ENCODE measurements around the gene ZDHHC16. TPM values are rescaled to one million over a fixed set of nuclear protein-coding genes. Genes with fewer than 3 reads are reported as not detected.

ZDHHC16 gene
- total and polyA plus RNA-seq, 2 donors (not counting 1 experiment from before 2014, with no cell fraction given): 24.1 to 41.5 TPM

DNA sequence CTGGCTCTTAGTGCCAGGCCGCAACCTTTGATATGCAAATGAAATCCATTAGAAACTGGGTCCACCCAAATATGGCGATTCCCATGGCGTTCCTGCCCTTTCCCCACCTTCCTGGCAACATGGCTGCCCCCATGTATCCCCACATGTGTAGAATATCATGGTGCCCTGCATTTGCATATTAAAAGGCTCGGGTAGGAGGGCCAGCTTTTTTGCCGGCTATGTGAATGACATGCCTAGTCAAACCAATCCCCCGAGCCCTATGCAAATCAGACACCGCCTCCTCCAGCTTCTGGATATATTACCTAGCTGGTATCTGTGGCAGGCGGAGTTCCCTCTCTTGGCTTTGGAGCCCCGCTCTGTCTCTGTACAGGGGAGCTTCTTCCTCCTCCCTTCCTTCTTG is 34.0 kb downstream of the ZDHHC16 start:
- DNase-seq (no peak), ATAC-seq (ENCODE audit: low read depth) (no peak)
- intact Hi-C loops (cut with micrococcal nuclease): no loop called here
- H3K4me1 Mint-ChIP-seq: no peaks in the 10 kb centered on the region
- peaks cover 2% of the 10 kb centered on the region for H3K9me3 Mint-ChIP-seq (ENCODE audit: insufficient read depth)
- no peak overlapping the region for H2AFZ ChIP-seq (ENCODE audit: insufficient read depth, low read depth, low read length, poor library complexity, severe bottlenecking)
- H3K9ac ChIP-seq (ENCODE audit: low read length): no peak overlapping the region
- H3K9me3 ChIP-seq (ENCODE audit: control extremely low read depth in 1 of 3, control insufficient read depth in 2 of 3, insufficient read depth in 1 of 3, low read length in 2 of 3): no peaks in the 10 kb centered on the region
- H3K27ac ChIP-seq (ENCODE audit: low read length in 2 of 2): no peak overlapping the region
- H3K4me3 ChIP-seq (ENCODE audit: control extremely low read depth in 1 of 5, extremely low read depth in 1 of 5, insufficient read depth in 1 of 5, low read depth in 2 of 5, low read length in 4 of 5): no peak overlapping the region
- ChIA-PET POLR2A (no interaction called here), CTCF (no interaction called here)
- no peak overlapping the region for H3K27ac Mint-ChIP-seq
- H3K27me3 Mint-ChIP-seq: no peaks in the 10 kb centered on the region
- WGBS (ENCODE audit: insufficient coverage): 85% methylated on average over 9 of the region's 9 CpGs
- no peak overlapping the region for H3K4me2 ChIP-seq (replicated peaks; ENCODE audit: low read depth, low read length, poor library complexity, severe bottlenecking)
- peaks cover 16% of the 10 kb centered on the region for H4K20me1 ChIP-seq (ENCODE audit: control insufficient read depth, insufficient read depth, low read length, poor library complexity, severe bottlenecking)
- no peak overlapping the region for H3K4me3 Mint-ChIP-seq
- TF ChIP-seq EZH2 (IDR thresholded peaks at IDR 0.05; ENCODE audit: borderline replicate concordance, insufficient read depth, low read depth, low read length, poor library complexity, severe bottlenecking): no peak
- TF ChIP-seq, protein P1, sequence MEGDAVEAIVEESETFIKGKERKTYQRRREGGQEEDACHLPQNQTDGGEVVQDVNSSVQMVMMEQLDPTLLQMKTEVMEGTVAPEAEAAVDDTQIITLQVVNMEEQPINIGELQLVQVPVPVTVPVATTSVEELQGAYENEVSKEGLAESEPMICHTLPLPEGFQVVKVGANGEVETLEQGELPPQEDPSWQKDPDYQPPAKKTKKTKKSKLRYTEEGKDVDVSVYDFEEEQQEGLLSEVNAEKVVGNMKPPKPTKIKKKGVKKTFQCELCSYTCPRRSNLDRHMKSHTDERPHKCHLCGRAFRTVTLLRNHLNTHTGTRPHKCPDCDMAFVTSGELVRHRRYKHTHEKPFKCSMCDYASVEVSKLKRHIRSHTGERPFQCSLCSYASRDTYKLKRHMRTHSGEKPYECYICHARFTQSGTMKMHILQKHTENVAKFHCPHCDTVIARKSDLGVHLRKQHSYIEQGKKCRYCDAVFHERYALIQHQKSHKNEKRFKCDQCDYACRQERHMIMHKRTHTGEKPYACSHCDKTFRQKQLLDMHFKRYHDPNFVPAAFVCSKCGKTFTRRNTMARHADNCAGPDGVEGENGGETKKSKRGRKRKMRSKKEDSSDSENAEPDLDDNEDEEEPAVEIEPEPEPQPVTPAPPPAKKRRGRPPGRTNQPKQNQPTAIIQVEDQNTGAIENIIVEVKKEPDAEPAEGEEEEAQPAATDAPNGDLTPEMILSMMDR (IDR thresholded peaks at IDR 0.05): no peak
- peaks cover 31 to 68% of the 10 kb centered on the region in 2 experiments for H3K36me3 ChIP-seq (replicated peaks in 1 of 2; ENCODE audit: control extremely low read depth in 1 of 2, control insufficient read depth in 1 of 2, extremely low read depth in 1 of 2, insufficient read depth in 2 of 2, low read length in 1 of 2)
- peaks cover 11% of the 10 kb centered on the region for H3K79me2 ChIP-seq (ENCODE audit: control insufficient read depth, insufficient read depth, low read length)
- no peaks in the 10 kb centered on the region for H3K4me1 ChIP-seq (ENCODE audit: control insufficient read depth in 2 of 2, insufficient read depth in 2 of 2, low read length in 2 of 2)
- no peaks in the 10 kb centered on the region for H3K27me3 ChIP-seq (replicated peaks in 1 of 4; ENCODE audit: control extremely low read depth in 1 of 4, control insufficient read depth in 3 of 4, insufficient read depth in 4 of 4, low read length in 3 of 4)

DNA sequence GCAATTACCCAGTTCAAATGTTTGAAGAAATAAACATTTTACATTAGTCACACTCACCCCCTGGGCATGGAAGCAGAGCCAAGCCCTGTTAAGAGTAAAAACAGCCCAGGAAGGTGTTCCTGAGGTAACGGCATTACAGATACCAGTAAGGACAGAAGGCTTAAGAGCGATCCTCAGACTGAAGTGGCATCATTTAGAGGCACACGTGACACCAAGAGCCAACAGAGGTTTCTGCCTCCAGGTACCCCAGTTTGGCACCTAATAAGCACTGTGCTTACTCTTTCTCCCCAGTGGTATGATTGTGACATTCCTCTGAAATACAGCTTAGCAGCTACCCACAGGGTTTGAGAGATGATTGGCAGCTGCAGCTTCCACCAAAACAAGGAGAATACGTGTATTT is 35.1 kb downstream of the ZDHHC16 start:
- no peaks in the 10 kb centered on the region for H3K4me1 Mint-ChIP-seq
- TF ChIP-seq, protein P1 (IDR thresholded peaks at IDR 0.05): no peak
- TF ChIP-seq EZH2 (IDR thresholded peaks at IDR 0.05; ENCODE audit: borderline replicate concordance, insufficient read depth, low read depth, low read length, poor library complexity, severe bottlenecking): no peak
- Histone ChIP-seq H3K36me3 (replicated peaks in 1 of 2; ENCODE audit: control extremely low read depth in 1 of 2, control insufficient read depth in 1 of 2, extremely low read depth in 1 of 2, insufficient read depth in 2 of 2, low read length in 1 of 2) (peaks cover 24 to 63% of the 10 kb centered on the region in 2 experiments), H3K9ac (ENCODE audit: low read length) (no peak overlapping the region), H3K4me1 (ENCODE audit: control insufficient read depth in 2 of 2, insufficient read depth in 2 of 2, low read length in 2 of 2) (no peaks in the 10 kb centered on the region), H3K79me2 (ENCODE audit: control insufficient read depth, insufficient read depth, low read length) (peaks cover 18% of the 10 kb centered on the region), H3K4me2 (replicated peaks; ENCODE audit: low read depth, low read length, poor library complexity, severe bottlenecking) (no peak overlapping the region), H3K27ac (ENCODE audit: low read length in 2 of 2) (no peak overlapping the region), H3K9me3 (ENCODE audit: control extremely low read depth in 1 of 3, control insufficient read depth in 2 of 3, insufficient read depth in 1 of 3, low read length in 2 of 3) (no peaks in the 10 kb centered on the region), H4K20me1 (ENCODE audit: control insufficient read depth, insufficient read depth, low read length, poor library complexity, severe bottlenecking) (peaks cover 21% of the 10 kb centered on the region), H3K27me3 (replicated peaks in 1 of 4; ENCODE audit: control extremely low read depth in 1 of 4, control insufficient read depth in 3 of 4, insufficient read depth in 4 of 4, low read length in 3 of 4) (no peaks in the 10 kb centered on the region), H3K4me3 (ENCODE audit: control extremely low read depth in 1 of 5, extremely low read depth in 1 of 5, insufficient read depth in 1 of 5, low read depth in 2 of 5, low read length in 4 of 5) (no peak overlapping the region), H2AFZ (ENCODE audit: insufficient read depth, low read depth, low read length, poor library complexity, severe bottlenecking) (no peak overlapping the region)
- intact Hi-C loops (cut with micrococcal nuclease): no loop called here
- H3K9me3 Mint-ChIP-seq (ENCODE audit: insufficient read depth): no peaks in the 10 kb centered on the region
- no peak for ATAC-seq (ENCODE audit: low read depth)
- no peaks in the 10 kb centered on the region for H3K27me3 Mint-ChIP-seq
- ChIA-PET POLR2A (no interaction called here), CTCF (no interaction called here)
- 98% methylated on average over 3 of the region's 4 CpGs for WGBS (ENCODE audit: insufficient coverage)
- no peak for DNase-seq
- H3K4me3 Mint-ChIP-seq: no peak overlapping the region
- H3K27ac Mint-ChIP-seq: no peak overlapping the region

Measured in B cell (primary cell).